GM12865 (cell line): Measurements from ENCODE around the gene CHST3.

Experiments used
- DNase-seq: peaks from one replicate; pipeline ENCODE4 v3.0.0; 2010; ENCODE audit warnings: low read depth
- H3K4me3 ChIP-seq: 2 replicates; pipeline ENCODE4 v1.5.1; 2011; ENCODE audit warnings: mild to moderate bottlenecking, low read depth, low read length, control low read depth
- TF ChIP-seq, protein P1 (sequence below): IDR thresholded peaks from 2 replicates; pipeline ENCODE4 v1.5.1; 2011; ENCODE audit warnings: low read length, control low read depth, low read depth, inconsistent platforms; ENCODE audit not compliant: insufficient read depth; ENCODE audit errors: missing control alignments

CHST3 gene

DNA sequence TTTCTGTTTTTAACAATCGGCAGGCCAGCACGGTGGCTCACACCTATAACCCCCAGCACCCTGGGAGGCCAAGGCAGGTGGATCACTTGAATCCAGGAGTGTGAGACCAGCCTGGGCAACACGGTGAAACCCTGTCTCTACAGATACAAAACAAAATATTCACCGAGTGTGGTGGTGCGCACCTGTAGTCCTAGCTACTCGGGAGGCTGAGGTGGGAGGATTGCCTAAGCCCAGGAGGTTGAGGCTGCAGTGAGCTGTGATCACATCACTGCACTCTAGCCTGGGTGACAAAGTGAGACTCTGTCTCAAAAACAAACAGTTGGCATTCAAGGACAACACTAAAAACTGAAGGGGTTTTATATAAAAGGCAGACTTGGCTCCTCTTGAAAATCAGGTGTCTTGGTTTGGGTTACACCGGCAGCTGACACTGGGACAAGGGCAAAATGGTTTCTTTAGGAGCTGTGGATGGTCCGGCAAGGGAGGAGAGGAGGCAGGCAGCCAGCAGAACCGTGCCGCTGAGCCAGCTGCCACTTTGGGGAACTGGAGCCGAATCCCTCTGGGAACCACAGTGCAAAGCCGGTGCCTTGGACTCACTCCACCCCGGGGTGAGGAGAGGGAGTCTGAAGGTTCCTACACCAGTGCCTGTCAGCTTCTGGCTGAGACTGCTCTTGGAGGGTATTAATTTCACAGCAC, 52.6 kb downstream of the CHST3 start:
- no peak overlapping the region for H3K4me3 ChIP-seq
- TF ChIP-seq, protein P1, sequence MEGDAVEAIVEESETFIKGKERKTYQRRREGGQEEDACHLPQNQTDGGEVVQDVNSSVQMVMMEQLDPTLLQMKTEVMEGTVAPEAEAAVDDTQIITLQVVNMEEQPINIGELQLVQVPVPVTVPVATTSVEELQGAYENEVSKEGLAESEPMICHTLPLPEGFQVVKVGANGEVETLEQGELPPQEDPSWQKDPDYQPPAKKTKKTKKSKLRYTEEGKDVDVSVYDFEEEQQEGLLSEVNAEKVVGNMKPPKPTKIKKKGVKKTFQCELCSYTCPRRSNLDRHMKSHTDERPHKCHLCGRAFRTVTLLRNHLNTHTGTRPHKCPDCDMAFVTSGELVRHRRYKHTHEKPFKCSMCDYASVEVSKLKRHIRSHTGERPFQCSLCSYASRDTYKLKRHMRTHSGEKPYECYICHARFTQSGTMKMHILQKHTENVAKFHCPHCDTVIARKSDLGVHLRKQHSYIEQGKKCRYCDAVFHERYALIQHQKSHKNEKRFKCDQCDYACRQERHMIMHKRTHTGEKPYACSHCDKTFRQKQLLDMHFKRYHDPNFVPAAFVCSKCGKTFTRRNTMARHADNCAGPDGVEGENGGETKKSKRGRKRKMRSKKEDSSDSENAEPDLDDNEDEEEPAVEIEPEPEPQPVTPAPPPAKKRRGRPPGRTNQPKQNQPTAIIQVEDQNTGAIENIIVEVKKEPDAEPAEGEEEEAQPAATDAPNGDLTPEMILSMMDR, result no peak
- DNase-seq, result no peak

DNA sequence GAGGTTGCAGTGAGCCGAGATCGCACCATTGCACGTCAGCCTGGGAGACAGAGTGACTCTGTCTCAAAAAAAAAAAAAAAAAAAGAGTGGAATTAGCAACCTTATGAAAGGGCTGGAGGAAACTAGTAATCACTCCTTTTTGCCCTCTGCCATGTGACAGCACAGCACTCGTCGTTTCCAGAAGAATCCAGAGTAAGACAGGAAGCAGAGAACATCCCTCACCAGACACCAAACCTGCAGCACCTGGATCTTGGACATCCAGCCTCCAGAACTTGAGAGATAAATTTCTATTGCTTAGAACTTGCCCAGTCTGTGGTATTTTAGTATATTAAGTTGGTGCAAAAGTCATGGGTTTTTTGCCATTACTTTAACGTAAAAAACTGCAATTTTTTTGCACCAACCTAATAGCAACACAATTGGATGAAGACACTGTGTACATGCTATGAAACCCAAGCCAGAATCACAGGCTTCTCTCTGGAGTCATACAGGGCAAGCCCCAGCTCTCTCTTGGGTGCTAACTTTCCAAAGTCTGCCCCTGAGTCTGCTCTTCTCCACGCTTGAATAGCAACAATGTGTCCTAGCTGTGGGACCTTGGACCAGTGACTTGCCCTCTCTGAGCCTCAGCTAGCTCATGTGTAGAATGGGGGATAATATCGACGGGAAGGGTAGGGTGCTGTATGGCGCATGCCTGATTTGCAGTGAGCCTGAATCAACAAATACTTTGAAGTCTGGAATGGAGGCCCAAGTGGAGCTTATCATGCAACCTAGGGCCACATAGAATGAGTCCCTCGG, 55.1 kb downstream of the CHST3 start:
- DNase-seq, result no peak
- TF ChIP-seq, protein P1, result no peak
- H3K4me3 ChIP-seq, result no peak overlapping the region

DNA sequence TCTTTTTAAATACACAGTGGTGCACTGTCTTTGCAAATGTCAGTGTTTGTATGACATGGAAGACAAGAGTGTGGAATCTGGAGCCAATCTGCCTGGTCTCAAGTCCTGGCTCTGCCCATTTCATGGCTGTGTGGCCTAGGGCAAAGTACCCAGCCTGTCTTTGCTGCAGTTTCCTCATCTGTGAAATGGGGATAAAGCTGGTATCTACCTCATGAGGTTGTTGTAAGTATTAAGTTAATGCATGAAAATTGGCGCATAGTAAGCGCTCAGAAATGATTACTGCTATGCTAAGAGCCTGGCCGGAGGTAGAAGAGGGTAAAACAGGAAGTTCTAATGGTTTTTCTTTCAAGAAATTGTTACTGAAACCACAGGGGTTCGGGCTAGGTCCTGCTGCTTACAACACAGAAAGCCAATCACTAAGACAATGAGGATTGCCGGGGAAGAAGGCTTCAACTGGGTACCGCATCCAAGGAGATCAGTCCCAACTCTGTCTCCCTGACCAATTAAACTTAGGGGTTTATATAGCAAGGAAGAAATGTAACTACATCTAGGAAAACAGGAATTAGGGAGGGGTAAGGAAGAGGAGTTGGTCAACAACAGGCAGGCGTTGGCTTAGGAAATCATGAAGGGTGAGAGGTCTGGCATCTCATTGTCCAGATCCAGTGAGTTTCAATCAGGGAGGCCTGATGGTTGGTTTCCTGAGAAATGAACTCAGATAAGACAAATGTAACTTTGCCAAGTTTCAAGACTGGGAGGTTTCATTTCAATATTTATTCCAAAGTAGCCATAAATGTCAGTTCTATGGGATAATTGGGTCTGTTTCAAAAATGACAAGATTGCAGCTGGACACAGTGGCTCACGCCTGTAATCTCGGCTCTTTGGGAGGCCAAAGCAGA, 57.0 kb downstream of the CHST3 start:
- H3K4me3 ChIP-seq, result no peak overlapping the region
- DNase-seq, result no peak
- TF ChIP-seq, protein P1, result no peak

DNA sequence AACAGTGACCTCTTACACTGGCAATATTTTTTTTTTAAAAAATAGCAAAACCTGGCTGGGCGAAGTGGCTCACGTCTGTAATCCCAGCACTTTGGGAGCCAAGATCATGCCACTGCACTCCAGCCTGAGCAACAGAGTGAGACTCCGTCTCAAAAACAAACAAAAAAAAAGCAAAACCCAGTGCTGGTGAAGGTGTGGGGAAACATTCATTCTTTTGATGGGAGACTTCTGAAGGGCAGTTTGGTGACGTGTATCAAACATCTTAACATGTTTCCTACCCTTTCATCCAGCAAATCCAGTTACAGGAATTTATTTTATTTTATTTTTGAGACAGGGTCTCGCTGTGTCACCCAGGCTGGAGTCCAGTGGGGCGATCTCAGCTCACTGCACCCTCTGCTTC, 58.0 kb downstream of the CHST3 start:
- no peak overlapping the region for H3K4me3 ChIP-seq
- no peak for DNase-seq
- TF ChIP-seq, protein P1, result no peak

DNA sequence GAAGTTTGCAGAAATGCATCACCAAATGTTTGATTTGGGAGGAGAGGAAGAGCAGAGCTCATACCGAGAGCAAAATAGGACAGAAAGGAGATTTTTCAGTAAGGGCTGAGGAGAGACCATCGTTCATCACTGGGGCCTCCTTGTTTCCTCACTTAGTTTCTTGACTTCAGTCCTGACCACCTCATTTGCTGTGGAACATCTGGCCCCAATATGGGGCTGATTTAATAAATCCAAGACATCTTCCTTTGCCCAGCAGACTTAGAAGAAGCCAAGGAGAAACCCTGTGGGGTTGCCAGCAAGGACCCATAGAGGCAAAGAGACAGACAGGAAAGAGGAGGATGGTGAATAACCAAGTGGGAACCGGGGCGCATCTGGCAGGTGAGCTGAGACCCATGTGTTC, 60.4 kb downstream of the CHST3 start:
- DNase-seq, result no peak
- TF ChIP-seq, protein P1, result no peak
- H3K4me3 ChIP-seq, result no peak overlapping the region

DNA sequence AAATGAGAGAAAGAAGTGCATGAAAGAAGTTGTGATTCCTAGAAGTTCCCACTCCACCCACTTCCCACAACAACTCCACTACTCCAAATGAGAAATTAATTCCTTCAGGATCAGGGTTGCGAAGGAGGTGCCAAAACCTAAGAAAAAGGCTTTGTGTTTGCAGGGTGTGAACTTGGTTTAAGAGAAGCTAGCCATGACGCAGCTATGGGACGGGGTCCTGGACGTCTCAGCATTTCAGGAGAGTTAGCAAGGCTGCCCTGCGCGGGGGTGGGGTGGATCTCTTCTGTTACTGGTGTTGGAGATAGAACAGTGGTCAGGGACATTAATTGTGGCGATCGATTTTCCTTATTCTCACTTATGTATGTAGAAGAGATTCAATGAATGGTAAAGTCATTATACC, 61.2 kb downstream of the CHST3 start:
- no peak for DNase-seq
- no peak overlapping the region for H3K4me3 ChIP-seq
- TF ChIP-seq, protein P1, result no peak
